ENCODE measurements around the gene ASIC5.
"Not testable (repeated sequence)": the region's sequence is repeated elsewhere in the genome, so short reads cannot be mapped to it uniquely, and the experiment has no call there.

The ASIC5 gene

DNA sequence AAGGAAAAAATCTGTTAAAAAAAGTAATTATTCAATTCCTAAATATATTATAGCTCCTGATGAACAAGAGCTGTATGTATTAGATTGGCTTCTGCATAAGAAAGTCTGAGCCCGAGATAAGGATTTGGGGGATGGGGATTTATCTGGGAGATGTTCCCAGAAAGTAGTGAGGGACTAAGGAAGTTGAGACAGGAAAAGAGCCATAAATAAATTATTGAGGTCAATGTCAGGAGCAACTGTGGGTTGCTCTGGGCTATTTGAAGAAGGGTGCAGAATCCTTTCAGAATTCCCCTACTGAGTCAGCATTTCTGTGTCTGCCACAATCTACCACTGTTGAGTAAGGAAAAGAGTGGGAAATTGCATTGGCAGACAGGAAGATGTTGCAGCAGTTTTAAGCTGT, 34.3 kb upstream of the ASIC5 start:
- no peaks in the 10 kb centered on the region for H3K9me2 ChIP-seq (replicated peaks; ENCODE audit: insufficient read depth, low read length)
- no peak overlapping the region for H3K27ac ChIP-seq (ENCODE audit: low read depth, low read length)
- H3K9me3 ChIP-seq (ENCODE audit: insufficient read depth, low read length), result no peaks in the 10 kb centered on the region
- H4K20me1 ChIP-seq (ENCODE audit: low read depth, low read length), result no peaks in the 10 kb centered on the region
- no peak overlapping the region for H3K4me2 ChIP-seq (ENCODE audit: low read depth, low read length, poor library complexity, severe bottlenecking)
- no peak overlapping the region for H2AFZ ChIP-seq (ENCODE audit: low read depth, low read length, severe bottlenecking)
- H3F3A ChIP-seq (ENCODE audit: insufficient read depth), result no peaks in the 10 kb centered on the region
- no peaks in the 10 kb centered on the region for H3K27me3 ChIP-seq (ENCODE audit: low read length)
- no peak overlapping the region for H3K9ac ChIP-seq (ENCODE audit: low read length)
- TF ChIP-seq EZH2phosphoT487 (conservative IDR thresholded peaks at IDR 0.05; ENCODE audit: low read length), result no peak
- TF ChIP-seq, protein P1, sequence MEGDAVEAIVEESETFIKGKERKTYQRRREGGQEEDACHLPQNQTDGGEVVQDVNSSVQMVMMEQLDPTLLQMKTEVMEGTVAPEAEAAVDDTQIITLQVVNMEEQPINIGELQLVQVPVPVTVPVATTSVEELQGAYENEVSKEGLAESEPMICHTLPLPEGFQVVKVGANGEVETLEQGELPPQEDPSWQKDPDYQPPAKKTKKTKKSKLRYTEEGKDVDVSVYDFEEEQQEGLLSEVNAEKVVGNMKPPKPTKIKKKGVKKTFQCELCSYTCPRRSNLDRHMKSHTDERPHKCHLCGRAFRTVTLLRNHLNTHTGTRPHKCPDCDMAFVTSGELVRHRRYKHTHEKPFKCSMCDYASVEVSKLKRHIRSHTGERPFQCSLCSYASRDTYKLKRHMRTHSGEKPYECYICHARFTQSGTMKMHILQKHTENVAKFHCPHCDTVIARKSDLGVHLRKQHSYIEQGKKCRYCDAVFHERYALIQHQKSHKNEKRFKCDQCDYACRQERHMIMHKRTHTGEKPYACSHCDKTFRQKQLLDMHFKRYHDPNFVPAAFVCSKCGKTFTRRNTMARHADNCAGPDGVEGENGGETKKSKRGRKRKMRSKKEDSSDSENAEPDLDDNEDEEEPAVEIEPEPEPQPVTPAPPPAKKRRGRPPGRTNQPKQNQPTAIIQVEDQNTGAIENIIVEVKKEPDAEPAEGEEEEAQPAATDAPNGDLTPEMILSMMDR (IDR thresholded peaks at IDR 0.05; ENCODE audit: insufficient read depth, low read length, poor library complexity, severe bottlenecking), result no peak
- no peaks in the 10 kb centered on the region for H3K36me3 ChIP-seq (ENCODE audit: low read length)
- H3K4me3 ChIP-seq (ENCODE audit: insufficient read depth, low read length, poor library complexity, severe bottlenecking), result no peak overlapping the region
- no peaks in the 10 kb centered on the region for H3K79me2 ChIP-seq (ENCODE audit: insufficient read depth, low read length)

DNA sequence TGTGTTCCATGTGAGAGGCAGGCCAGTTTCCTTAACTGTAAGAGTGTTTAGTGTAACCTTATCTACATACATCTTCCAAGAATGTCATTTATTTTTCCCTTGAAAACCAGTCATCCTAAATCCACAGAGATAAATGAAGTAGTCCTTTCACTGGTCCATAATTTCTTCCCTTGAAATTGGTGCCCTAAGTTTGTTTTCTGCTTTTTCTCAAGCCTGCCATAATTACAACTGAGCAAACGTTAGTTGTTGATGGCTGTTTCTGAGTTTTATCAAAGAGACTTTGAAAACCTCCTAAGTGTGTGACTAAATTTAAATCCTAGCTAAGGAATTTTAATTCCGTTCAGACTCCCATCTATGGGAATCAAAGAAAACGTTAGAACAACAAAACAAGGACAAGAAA, 33.8 kb upstream of the ASIC5 start:
- H3K79me2 ChIP-seq (ENCODE audit: insufficient read depth, low read length), result no peaks in the 10 kb centered on the region
- H4K20me1 ChIP-seq (ENCODE audit: low read depth, low read length), result no peaks in the 10 kb centered on the region
- H3K4me3 ChIP-seq (ENCODE audit: insufficient read depth, low read length, poor library complexity, severe bottlenecking), result no peak overlapping the region
- H3K27me3 ChIP-seq (ENCODE audit: low read length), result no peaks in the 10 kb centered on the region
- H3K27ac ChIP-seq (ENCODE audit: low read depth, low read length), result no peak overlapping the region
- H3K4me2 ChIP-seq (ENCODE audit: low read depth, low read length, poor library complexity, severe bottlenecking), result no peak overlapping the region
- H3K9ac ChIP-seq (ENCODE audit: low read length), result no peak overlapping the region
- TF ChIP-seq, protein P1 (IDR thresholded peaks at IDR 0.05; ENCODE audit: insufficient read depth, low read length, poor library complexity, severe bottlenecking), result no peak
- TF ChIP-seq EZH2phosphoT487 (conservative IDR thresholded peaks at IDR 0.05; ENCODE audit: low read length), result no peak
- H3F3A ChIP-seq (ENCODE audit: insufficient read depth), result no peaks in the 10 kb centered on the region
- H3K36me3 ChIP-seq (ENCODE audit: low read length), result no peaks in the 10 kb centered on the region
- H3K9me2 ChIP-seq (replicated peaks; ENCODE audit: insufficient read depth, low read length), result no peaks in the 10 kb centered on the region
- H2AFZ ChIP-seq (ENCODE audit: low read depth, low read length, severe bottlenecking), result no peak overlapping the region
- no peaks in the 10 kb centered on the region for H3K9me3 ChIP-seq (ENCODE audit: insufficient read depth, low read length)

GRCh38 chr4:155898371-155898770, 32.3 kb upstream of the ASIC5 start:
- not testable (repeated sequence) for H3K79me2 ChIP-seq (ENCODE audit: insufficient read depth, low read length); H3K9me2 ChIP-seq (replicated peaks; ENCODE audit: insufficient read depth, low read length); H3K9ac ChIP-seq (ENCODE audit: low read length); H3K4me2 ChIP-seq (ENCODE audit: low read depth, low read length, poor library complexity, severe bottlenecking); H3K36me3 ChIP-seq (ENCODE audit: low read length); H3K4me3 ChIP-seq (ENCODE audit: insufficient read depth, low read length, poor library complexity, severe bottlenecking); H3F3A ChIP-seq (ENCODE audit: insufficient read depth); H2AFZ ChIP-seq (ENCODE audit: low read depth, low read length, severe bottlenecking); H3K27ac ChIP-seq (ENCODE audit: low read depth, low read length); H3K9me3 ChIP-seq (ENCODE audit: insufficient read depth, low read length); H3K27me3 ChIP-seq (ENCODE audit: low read length); H4K20me1 ChIP-seq (ENCODE audit: low read depth, low read length)

- Histone ChIP-seq H3K27ac (ENCODE audit: low read depth, low read length) (no peak overlapping the region), H3K36me3 (ENCODE audit: low read length) (no peaks in the 10 kb centered on the region), H3K27me3 (ENCODE audit: low read length) (no peaks in the 10 kb centered on the region), H3K9me3 (ENCODE audit: insufficient read depth, low read length) (no peaks in the 10 kb centered on the region), H2AFZ (ENCODE audit: low read depth, low read length, severe bottlenecking) (no peak overlapping the region), H3K4me3 (ENCODE audit: insufficient read depth, low read length, poor library complexity, severe bottlenecking) (no peak overlapping the region), H3K79me2 (ENCODE audit: insufficient read depth, low read length) (no peaks in the 10 kb centered on the region), H3K9ac (ENCODE audit: low read length) (no peak overlapping the region), H3F3A (ENCODE audit: insufficient read depth) (no peaks in the 10 kb centered on the region), H3K4me2 (ENCODE audit: low read depth, low read length, poor library complexity, severe bottlenecking) (no peak overlapping the region), H4K20me1 (ENCODE audit: low read depth, low read length) (no peaks in the 10 kb centered on the region), H3K9me2 (replicated peaks; ENCODE audit: insufficient read depth, low read length) (no peaks in the 10 kb centered on the region)
- TF ChIP-seq EZH2phosphoT487 (conservative IDR thresholded peaks at IDR 0.05; ENCODE audit: low read length), result no peak
- TF ChIP-seq, protein P1 (IDR thresholded peaks at IDR 0.05; ENCODE audit: insufficient read depth, low read length, poor library complexity, severe bottlenecking), result no peak
These were observed 25.0 kb upstream of the ASIC5 start for GRCh38 chr4:155891058-155891457.

Measured in SU-DHL-6 (cell line).